NK-92 (cell line): Measurements from ENCODE around the gene RPS15A.
"Not testable (repeated sequence)": the region's sequence is repeated elsewhere in the genome, so short reads cannot be mapped to it uniquely, and the experiment has no call there.

Experiments used
- DNase-seq: peaks from one replicate; lab custom pipeline; 2025; ENCODE audit not compliant: unreplicated experiment; lab: John Stamatoyannopoulos, UW

Gene RPS15A

GRCh38 chr16:18797746-18798145 is 7.6 kb upstream of the RPS15A start:
- DNase-seq, result no peak

GRCh38 chr16:18796377-18796776 is 6.2 kb upstream of the RPS15A start:
- no peak for DNase-seq

GRCh38 chr16:18792836-18793433 is 2.8 kb upstream of the RPS15A start:
- DNase-seq, result no peak

- no peak for DNase-seq
Measured at GRCh38 chr16:18789515-18789849, 652 bp downstream of the RPS15A start.

GRCh38 chr16:18788828-18789514 is 1.2 kb downstream of the RPS15A start:
- DNase-seq, result no peak

GRCh38 chr16:18784917-18785623 is 5.1 kb downstream of the RPS15A start:
- DNase-seq, result no peak

- DNase-seq, result no peak
Measured at GRCh38 chr16:18783430-18784341, 6.4 kb downstream of the RPS15A start.

GRCh38 chr16:18782697-18783429 is 7.3 kb downstream of the RPS15A start:
- no peak for DNase-seq

GRCh38 chr16:18781232-18781631 is 8.9 kb downstream of the RPS15A start:
- DNase-seq, result not testable (repeated sequence)

- not testable (repeated sequence) for DNase-seq
Measured at GRCh38 chr16:18780460-18781026, 9.6 kb downstream of the RPS15A start.

GRCh38 chr16:18777664-18778063 is 12.5 kb downstream of the RPS15A start:
- DNase-seq, result not testable (repeated sequence)

GRCh38 chr16:18776334-18776733 is 13.8 kb downstream of the RPS15A start:
- not testable (repeated sequence) for DNase-seq

- not testable (repeated sequence) for DNase-seq
Measured at GRCh38 chr16:18774651-18775050, 15.5 kb downstream of the RPS15A start.

GRCh38 chr16:18772171-18772570 is 18.0 kb downstream of the RPS15A start:
- DNase-seq, result not testable (repeated sequence)

GRCh38 chr16:18770336-18770962 is 19.7 kb downstream of the RPS15A start:
- DNase-seq, result not testable (repeated sequence)

GRCh38 chr16:18767217-18767616 is 22.9 kb downstream of the RPS15A start:
- DNase-seq, result not testable (repeated sequence)

GRCh38 chr16:18762713-18763112 is 27.4 kb downstream of the RPS15A start:
- DNase-seq, result not testable (repeated sequence)

GRCh38 chr16:18759598-18760520 is 30.3 kb downstream of the RPS15A start:
- DNase-seq, result not testable (repeated sequence)
